SK-N-MC (cell line): ENCODE results near the gene MAGI1.

Source experiments
- EZH2 ChIP-seq: fragments of 200-600 bp; sonication (generic); IDR thresholded peaks from one replicate; pipeline ENCODE4 v1.6.1; 2017; ENCODE audit warnings: antibody characterized with exemption
- FOXP2 ChIP-seq: optimal IDR thresholded peaks from 2 replicates; pipeline ENCODE3; 2011; ENCODE audit warnings: mild to moderate bottlenecking, moderate library complexity; ENCODE audit not compliant: insufficient read depth; ENCODE audit errors: extremely low read length, control extremely low read depth
- POLR2AphosphoS5 ChIP-seq: IDR thresholded peaks from 2 replicates; pipeline ENCODE4 v1.6.1; 2012; ENCODE audit warnings: mild to moderate bottlenecking, low read depth, low read length, borderline replicate concordance

DNA sequence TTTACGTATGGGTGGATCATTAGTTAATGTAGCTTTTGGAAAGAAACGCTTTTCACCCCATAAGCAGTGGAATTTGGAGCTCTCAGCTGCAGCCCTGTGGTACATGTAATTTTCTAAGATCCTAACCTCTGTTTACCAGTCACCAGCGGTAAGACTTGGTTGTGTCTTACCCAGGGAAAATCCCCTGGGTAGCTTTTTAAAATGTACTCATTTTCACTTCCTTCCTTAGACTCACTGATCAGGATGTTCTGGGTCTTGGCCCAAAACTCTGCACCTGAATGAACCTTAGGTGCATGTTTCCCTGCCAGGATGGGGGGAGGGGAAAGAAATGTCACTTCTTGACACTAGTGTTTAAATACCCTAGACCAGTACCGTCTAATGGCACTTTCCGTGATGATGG is 605.2 kb downstream of the MAGI1 start:
- TF ChIP-seq EZH2 (no peak), POLR2AphosphoS5 (no peak), FOXP2 (no peak)
